ENCODE measurements around the gene ZNF311.
"Not testable (repeated sequence)": the region's sequence is repeated elsewhere in the genome, so short reads cannot be mapped to it uniquely, and the experiment has no call there.

Gene ZNF311

DNA sequence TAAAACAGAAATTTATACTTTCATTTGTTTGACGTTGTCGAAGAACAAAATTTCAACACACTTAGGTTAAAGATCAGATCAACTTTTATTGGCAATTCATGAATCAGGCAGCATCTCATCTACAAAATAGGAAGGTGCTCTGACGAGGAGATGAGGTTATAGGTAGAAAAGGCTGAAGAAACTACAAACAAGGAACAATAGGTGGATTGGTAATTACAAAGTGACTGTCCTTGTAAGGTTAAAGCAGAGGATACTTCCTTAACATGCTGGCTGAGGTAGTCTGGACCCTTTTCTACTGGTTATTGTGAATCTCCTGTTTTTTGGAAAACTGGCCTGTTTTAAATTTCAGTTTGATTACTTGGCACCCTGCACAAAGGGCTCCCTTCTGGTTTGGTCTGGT is 48.8 kb downstream of the ZNF311 start:
- no peak overlapping the region for H3K27ac ChIP-seq
- no peak for TF ChIP-seq CTCF (conservative IDR thresholded peaks at IDR 0.05)

DNA sequence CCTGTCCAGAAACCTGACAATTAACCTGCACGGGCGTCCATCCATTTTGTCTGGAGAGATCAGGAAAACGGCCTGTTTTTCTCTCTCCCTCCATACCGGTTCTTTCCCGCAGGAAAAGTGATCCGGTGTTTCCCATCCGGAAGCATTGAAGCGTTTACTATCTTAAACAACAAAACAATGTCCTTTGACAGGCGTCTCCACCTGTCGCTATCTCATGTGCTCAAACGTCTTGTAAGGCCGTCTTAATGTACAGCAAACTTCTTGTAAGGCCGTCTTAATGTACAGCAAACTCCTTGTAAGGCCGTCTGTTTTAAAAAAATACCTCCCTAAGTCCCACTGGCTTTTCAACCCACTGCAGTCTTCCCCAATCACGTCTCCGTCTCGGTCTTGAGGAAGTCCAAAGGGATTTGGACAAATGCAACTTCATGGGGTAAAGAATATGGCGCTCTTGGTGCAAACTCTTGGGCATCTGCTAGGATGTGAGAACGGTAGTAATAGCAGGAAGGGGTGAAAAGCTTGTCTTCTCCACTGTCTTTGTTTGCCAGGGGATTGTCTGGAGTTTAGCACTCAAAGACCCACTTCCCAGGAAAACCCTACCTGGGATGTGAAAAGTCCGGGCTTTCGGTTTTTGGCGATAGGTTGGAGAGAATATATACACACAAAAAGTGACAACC is 51.4 kb downstream of the ZNF311 start:
- TF ChIP-seq CTCF (conservative IDR thresholded peaks at IDR 0.05), result no peak
- peak overlapping the region; percentile 84 for H3K27ac ChIP-seq

DNA sequence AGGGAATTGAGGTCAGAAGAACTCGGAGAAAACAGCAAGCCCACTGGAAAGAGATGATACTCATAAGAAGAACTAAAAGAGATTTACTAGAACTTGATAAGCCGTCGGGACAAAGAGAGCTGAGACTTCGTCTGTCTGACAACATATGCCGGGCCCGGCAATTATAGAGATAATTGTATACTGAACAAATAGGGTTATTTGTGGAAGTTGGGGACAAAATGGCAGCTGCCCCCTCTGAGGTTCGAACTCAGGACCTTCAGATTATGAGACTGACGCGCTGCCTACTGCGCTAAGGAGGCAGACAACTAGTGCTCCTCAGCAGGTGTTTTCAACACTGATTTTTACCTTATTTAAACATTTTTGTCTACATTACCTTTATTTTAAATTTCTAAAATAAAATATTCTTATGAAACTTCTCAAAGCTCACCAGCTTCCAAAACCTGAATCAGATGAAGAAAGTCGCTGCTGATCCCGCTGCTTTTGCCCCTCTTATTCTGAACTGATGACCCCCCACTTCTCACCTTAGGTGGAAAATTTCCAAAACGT is 52.0 kb downstream of the ZNF311 start:
- peak overlapping the region; percentile 84 for H3K27ac ChIP-seq

DNA sequence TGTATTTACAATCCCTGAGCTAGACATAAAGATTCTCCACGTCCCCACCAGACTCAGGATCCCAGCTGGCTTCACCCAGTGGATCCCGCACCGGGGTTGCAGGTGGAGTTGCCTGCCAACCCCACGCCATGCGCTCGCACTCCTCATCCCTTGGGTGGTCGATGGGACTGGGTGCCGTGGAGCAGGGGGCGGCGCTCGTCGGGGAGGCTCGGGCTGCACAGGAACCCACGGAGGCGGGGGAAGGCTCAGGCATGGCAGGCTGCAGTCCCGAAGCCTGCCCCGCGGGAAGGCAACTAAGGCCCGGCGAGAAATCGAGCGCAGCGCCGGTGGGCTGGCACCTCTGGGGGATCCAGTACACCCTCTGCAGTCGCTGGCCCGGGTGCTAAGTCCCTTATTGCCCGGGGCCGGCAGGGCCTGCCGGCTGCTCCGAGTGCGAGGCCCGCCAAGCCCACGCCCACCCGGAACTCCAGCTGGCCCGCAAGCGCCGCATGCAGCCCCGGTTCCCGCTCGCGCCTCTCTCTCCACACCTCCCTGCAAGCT is 55.4 kb downstream of the ZNF311 start:
- H3K27ac ChIP-seq, result not testable (repeated sequence)

More for the DNA sequence above, 52.0 kb downstream of the ZNF311 start:
- TF ChIP-seq CTCF (conservative IDR thresholded peaks at IDR 0.05), result no peak

GRCh38 chr6:28948782-28949486 is 56.2 kb downstream of the ZNF311 start:
- TF ChIP-seq CTCF (conservative IDR thresholded peaks at IDR 0.05), result no peak
- no peak overlapping the region for H3K27ac ChIP-seq

DNA sequence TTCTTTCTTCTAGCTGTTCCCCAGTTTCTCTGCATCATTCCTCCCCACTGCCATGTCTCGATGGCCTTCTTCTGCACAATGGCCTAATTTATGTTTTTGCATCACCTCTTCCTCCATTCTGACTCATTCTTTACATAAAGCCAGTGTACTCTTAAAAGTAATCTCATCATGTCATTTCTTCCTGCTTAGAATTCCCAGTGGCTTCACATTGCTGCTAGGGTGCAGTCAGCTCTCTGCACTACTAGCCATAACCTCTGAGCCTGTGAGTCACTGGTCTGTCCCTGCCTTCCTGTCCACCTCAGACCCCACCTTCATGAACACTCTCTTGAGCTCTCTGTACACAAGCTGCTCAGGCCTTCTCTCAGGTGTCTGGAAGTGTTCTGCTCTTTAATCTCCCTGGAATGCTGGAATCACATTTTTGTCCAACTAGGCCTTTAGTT is 57.3 kb downstream of the ZNF311 start:
- H3K27ac ChIP-seq, result no peak overlapping the region
- TF ChIP-seq CTCF (conservative IDR thresholded peaks at IDR 0.05), result no peak

DNA sequence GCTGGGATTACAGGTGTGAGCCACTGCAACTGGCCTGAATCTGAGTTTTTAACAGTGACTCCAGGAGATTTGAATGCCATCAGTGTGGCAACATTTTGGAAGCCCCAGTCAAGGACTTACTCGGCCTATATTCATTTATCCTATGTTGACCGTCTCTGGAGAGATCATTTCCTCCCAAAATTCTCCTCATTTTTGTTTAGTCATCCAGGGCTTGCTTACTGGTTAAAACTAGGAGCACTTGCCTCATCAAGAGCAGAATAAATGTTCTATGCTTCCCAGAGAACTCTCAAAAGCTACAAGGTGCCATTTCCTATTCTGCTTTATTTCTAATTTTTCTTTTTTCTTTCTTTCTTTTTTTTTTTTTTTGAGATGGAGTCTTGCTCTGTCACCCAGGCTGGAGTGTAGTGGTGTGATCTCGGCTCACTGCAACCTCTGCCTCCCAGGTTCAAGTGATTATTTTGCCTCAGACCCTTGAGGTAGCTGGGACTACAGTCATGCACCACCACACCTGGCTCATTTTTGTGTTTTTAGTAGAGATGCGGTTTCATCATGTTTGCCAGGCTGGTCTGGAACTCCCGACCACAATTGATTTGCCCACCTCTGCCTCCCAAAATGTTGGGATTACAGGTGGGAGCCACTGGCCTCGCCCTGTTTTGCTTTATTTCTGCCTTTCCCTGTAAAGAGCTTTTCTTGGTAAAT is 57.9 kb downstream of the ZNF311 start:
- no peak overlapping the region for H3K27ac ChIP-seq
- TF ChIP-seq CTCF (conservative IDR thresholded peaks at IDR 0.05), result no peak
